OCI-LY3 (cell line): Measurements from ENCODE around the gene ZBTB22.

ENCODE experiments used
- H2AFZ ChIP-seq: fragments of 200-600, 300-600 bp; shearing (Covaris generic); 2 replicates; pipeline ENCODE4 v1.6.0; 2014; ENCODE audit warnings: antibody characterized with exemption, low read depth, low read length
- H3K27ac ChIP-seq: fragments of 200-600, 300-600 bp; sonication (generic); 2 replicates; pipeline ENCODE4 v1.5.1; 2014; ENCODE audit warnings: mild to moderate bottlenecking, low read length, moderate library complexity, mixed read lengths
- H3K27me3 ChIP-seq: fragments of 200-600, 300-600 bp; sonication (generic); 2 replicates; pipeline ENCODE4 v1.6.1; 2014; ENCODE audit warnings: low read depth, low read length, mixed read lengths
- H3K36me3 ChIP-seq: fragments of 200-600, 300-600 bp; sonication (generic); replicated peaks from 2 replicates; pipeline ENCODE3; 2014; ENCODE audit warnings: low read depth, low read length, mixed read lengths
- H3K4me1 ChIP-seq: fragments of 300-600, 200-600 bp; sonication (generic); 2 replicates; pipeline ENCODE4 v1.6.1; 2014; ENCODE audit warnings: low read length, mixed read lengths
- H3K4me2 ChIP-seq: fragments of 200-600, 300-600 bp; sonication (generic); 2 replicates; pipeline ENCODE4 v1.6.1; 2014; ENCODE audit warnings: low read length, mixed read lengths
- H3K4me3 ChIP-seq: fragments of 300-600, 200-600 bp; sonication (generic); 2 replicates; pipeline ENCODE4 v1.5.1; 2014; ENCODE audit warnings: antibody characterized with exemption, mild to moderate bottlenecking, low read length, moderate library complexity
- H3K79me2 ChIP-seq: fragments of 300-600, 200-600 bp; shearing (Covaris generic); 2 replicates; pipeline ENCODE4 v1.6.1; 2014; ENCODE audit warnings: mild to moderate bottlenecking, low read length, mixed read lengths
- H3K9ac ChIP-seq: fragments of 300-600, 200-600 bp; shearing (Covaris generic); 2 replicates; pipeline ENCODE4 v1.6.0; 2014; ENCODE audit warnings: mild to moderate bottlenecking, low read length, moderate library complexity
- H3K9me3 ChIP-seq: fragments of 200-600, 300-600 bp; shearing (Covaris generic); 2 replicates; pipeline ENCODE4 v1.6.1; 2014; ENCODE audit warnings: low read length, mixed read lengths; ENCODE audit not compliant: insufficient read depth
- H4K20me1 ChIP-seq: fragments of 200-600, 300-600 bp; sonication (generic); 2 replicates; pipeline ENCODE4 v1.6.1; 2016; ENCODE audit warnings: low read length, mixed read lengths; ENCODE audit not compliant: insufficient read depth
- CTCF ChIP-seq: fragments of 200-600, 300-600 bp; sonication (generic); IDR thresholded peaks from 2 replicates; pipeline ENCODE4 v1.5.1; 2014; ENCODE audit warnings: antibody characterized with exemption, low read length, low read depth
- EZH2phosphoT487 ChIP-seq: fragments of 200-600 bp; shearing (Covaris generic); IDR thresholded peaks from 2 replicates; pipeline ENCODE4 v1.6.1; 2018; ENCODE audit warnings: antibody characterized with exemption, mixed run types, low read depth

ZBTB22 gene

GRCh38 chr6:33271468-33272274, 45.9 kb downstream of the ZBTB22 start, which contains the start of the genes RPS18 and VPS52:
TSS of gene RPS18 (plus strand) at chr6:33272075. CDS start at chr6:33272120, 45 bp downstream.
TSS of gene VPS52 (minus strand) at chr6:33271876. CDS start at chr6:33271675, 201 bp downstream.
- peaks cover 40% of the 10 kb centered on the region for H3K4me1 ChIP-seq
- peak within 1 kb of the TSS; percentile 97 for H3K4me3 ChIP-seq
- H3K36me3 ChIP-seq: peaks cover 45% of the 10 kb centered on the region
- H3K9ac ChIP-seq: peak within 1 kb of the TSS; percentile 100
- no peak for TF ChIP-seq CTCF
- no peaks in the 10 kb centered on the region for H3K9me3 ChIP-seq
- H3K79me2 ChIP-seq: peaks cover 55% of the 10 kb centered on the region
- H3K27ac ChIP-seq: peak within 1 kb of the TSS; percentile 78
- H2AFZ ChIP-seq: peak within 1 kb of the TSS; percentile 99
- peaks cover 39% of the 10 kb centered on the region for H4K20me1 ChIP-seq
- H3K27me3 ChIP-seq: no peaks in the 10 kb centered on the region
- peak within 1 kb of the TSS; percentile 96 for H3K4me2 ChIP-seq

GRCh38 chr6:33271117-33271467, 46.5 kb downstream of the ZBTB22 start:
- Histone ChIP-seq H3K4me2 (peak overlapping the region; percentile 96), H3K4me1 (peaks cover 35% of the 10 kb centered on the region), H3K27ac (peak overlapping the region; percentile 78), H3K36me3 (peaks cover 40% of the 10 kb centered on the region), H2AFZ (peak overlapping the region; percentile 99), H3K4me3 (peak overlapping the region; percentile 97), H3K9me3 (no peaks in the 10 kb centered on the region), H4K20me1 (peaks cover 33% of the 10 kb centered on the region), H3K9ac (peak overlapping the region; percentile 100), H3K79me2 (peaks cover 55% of the 10 kb centered on the region), H3K27me3 (no peaks in the 10 kb centered on the region)
- TF ChIP-seq EZH2phosphoT487: no peak
- TF ChIP-seq CTCF: no peak
